ENCODE results near the gene COG3.

COG3 gene

DNA sequence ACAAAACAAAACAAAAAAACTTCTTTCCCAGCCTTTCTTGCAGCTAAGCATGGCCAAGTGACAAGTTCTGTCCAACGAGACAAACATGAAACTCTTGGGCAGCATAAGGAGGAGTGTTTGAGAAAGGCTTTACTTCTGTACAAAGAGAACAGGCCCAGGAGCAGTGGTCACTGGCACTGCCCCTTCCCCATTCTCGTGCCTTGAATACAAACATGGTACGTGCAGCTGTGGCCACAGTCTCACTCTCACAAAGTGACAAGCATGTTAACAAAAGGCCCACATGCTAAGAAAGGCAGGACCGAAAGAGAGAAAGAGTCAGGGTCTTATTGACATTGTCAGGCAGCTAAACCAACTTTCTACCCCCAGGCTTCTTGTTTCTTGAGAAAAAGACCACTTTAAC is 26.8 kb upstream of the COG3 start:
- no peaks in the 10 kb centered on the region for H3K36me3 Mint-ChIP-seq
- no peak overlapping the region for H3K27ac Mint-ChIP-seq
- H3K4me3 Mint-ChIP-seq, result no peak overlapping the region
- H3K4me1 Mint-ChIP-seq, result peaks cover 8% of the 10 kb centered on the region
- H3K9me3 Mint-ChIP-seq, result no peaks in the 10 kb centered on the region
- H3K27me3 Mint-ChIP-seq, result no peaks in the 10 kb centered on the region

DNA sequence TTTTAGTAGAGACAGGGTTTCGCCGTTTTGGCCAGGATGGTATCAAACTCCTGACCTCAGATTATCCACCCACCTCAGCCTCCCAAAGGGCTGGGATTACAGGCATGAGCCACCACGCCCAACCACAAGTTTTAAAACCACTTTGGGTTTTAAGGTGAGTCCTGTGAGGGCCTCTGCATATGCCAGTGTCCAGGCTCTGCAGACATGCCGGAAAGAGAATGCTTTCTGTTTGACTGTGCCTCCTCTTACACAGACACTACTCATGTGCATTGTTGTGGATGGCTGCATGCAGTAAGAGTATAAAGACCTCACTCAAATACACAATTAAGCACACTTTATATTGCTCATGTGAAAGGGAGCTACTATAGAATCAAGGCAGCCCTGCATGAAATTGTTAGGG is 25.7 kb upstream of the COG3 start:
- Mint-ChIP-seq H3K36me3 (no peaks in the 10 kb centered on the region), H3K4me3 (no peak overlapping the region), H3K27ac (no peak overlapping the region), H3K4me1 (peaks cover 8% of the 10 kb centered on the region), H3K9me3 (no peaks in the 10 kb centered on the region), H3K27me3 (no peaks in the 10 kb centered on the region)

DNA sequence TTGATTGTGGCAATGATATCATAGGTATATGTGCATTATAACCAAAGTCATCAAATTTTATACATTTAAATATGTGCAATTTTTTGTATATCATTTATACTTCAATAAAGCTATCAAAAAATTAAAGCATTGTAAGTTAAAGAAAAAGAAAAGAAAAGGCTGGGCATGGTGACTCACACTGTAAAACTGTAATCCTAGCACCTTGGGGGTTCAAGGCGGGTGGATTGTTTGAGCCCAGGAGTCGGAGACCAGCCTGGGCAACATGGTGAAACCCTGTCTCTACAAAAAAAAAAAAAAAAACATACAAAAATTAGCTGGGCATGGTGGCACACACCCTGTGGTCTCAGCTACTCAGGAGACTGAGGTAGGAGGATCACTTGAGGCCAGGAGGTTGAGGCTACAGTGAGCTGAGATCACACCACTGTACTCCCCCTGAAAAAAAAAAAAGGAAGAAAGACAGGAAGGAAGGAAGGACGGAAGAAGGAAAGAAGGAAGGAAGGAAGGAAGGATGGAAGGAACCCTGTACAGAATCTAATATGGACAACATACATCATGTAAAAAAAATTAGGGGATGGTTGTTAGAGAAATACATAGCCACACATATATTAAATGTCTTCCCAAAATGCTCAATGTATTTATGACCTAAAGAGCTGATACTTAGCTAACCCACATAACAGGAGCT is 24.8 kb upstream of the COG3 start:
- Mint-ChIP-seq H3K4me3 (no peak overlapping the region), H3K4me1 (peaks cover 8% of the 10 kb centered on the region), H3K36me3 (no peaks in the 10 kb centered on the region), H3K27me3 (no peaks in the 10 kb centered on the region), H3K9me3 (no peaks in the 10 kb centered on the region), H3K27ac (no peak overlapping the region)

DNA sequence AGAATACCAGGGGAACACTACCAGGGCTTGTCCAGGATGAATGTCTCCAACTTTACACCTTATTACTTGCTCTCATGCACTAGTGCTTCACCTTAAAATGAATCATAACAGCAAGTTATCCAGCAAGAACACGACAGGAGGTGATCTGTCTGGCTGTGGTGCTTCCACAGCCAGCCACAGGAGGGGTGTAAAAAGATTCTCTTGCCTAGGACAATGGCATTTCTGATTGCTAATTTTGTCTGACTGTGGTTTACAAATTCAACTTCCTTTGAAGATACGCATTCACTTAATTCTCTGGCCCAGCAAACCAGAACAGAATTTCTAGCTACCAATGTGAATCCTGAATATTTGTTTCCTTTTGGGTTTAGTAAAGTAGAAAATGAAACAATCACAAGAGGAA is 23.1 kb upstream of the COG3 start:
- no peaks in the 10 kb centered on the region for H3K9me3 Mint-ChIP-seq
- no peaks in the 10 kb centered on the region for H3K36me3 Mint-ChIP-seq
- H3K27me3 Mint-ChIP-seq, result no peaks in the 10 kb centered on the region
- no peak overlapping the region for H3K4me3 Mint-ChIP-seq
- H3K27ac Mint-ChIP-seq, result no peak overlapping the region
- peaks cover 8% of the 10 kb centered on the region for H3K4me1 Mint-ChIP-seq

DNA sequence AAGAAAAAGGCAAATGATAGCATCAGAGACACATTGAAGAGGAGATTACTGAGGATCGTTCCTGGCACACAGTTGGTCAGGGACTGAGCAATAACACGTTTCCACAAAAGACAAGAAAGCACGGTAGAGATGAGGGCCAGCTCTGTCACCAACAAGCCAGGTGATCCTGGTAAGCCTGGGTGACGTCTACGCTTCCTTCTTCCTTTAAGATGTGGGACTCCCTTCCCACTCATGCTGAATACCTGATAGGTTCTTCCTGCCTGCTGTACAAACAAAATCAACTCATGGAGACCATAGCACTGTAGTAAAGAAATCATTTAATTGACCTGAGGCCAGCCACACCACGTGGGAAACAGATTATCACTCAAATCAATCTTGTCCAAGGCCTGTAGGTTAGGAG is 19.7 kb upstream of the COG3 start:
- Mint-ChIP-seq H3K27me3 (no peaks in the 10 kb centered on the region), H3K36me3 (no peaks in the 10 kb centered on the region), H3K27ac (no peak overlapping the region), H3K9me3 (no peaks in the 10 kb centered on the region), H3K4me1 (peaks cover 8% of the 10 kb centered on the region), H3K4me3 (no peak overlapping the region)

DNA sequence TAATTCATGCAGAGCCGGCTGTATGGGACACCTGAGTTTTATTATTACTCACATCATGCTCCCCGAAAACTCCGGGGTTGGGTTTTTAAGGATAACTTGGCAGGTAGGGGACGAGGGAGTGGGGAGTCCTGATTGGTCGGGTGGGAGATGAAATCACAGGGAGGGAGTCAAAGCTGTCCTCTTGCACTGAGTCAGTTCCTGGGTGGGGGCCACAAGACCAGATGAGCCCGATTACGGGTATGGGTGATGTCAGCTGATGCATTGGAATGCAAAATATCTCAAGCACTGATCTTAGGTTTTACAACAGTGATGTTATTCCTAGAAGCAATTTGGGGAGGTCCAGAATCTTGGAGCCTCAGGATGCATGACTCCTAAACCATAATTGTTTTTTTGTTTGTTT is 18.6 kb upstream of the COG3 start:
- Mint-ChIP-seq H3K9me3 (no peaks in the 10 kb centered on the region), H3K27me3 (no peaks in the 10 kb centered on the region), H3K27ac (no peak overlapping the region), H3K4me1 (peaks cover 8% of the 10 kb centered on the region), H3K4me3 (no peak overlapping the region), H3K36me3 (no peaks in the 10 kb centered on the region)

DNA sequence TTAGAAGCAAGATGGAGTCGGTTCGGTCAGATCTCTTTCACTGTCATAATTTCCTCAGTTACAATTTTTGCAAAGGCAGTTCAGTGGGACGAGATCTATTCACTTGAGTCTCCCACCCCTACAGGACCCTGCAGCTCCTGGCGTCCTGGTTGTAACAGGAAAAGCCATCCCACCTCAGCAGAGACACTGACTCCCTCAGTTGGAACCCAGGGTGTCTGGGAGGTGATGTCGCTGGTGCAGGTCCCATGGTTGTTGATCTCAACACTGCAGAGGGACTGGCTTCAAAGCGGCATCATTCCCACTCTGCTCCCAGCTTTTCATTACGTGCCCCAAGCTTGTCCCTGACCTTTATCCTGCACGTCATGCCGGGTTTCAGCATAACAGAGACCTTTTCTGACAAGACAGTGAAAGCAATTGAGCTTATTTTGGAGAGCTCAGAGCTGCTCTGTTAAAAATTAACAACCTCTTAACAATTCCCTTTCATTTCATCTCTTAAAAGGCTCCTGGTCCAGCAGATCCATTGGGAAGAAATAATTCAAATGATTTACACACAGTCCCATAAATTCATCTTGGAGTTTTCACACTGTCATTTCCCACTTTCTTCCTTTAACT is 17.6 kb upstream of the COG3 start:
- Mint-ChIP-seq H3K36me3 (no peaks in the 10 kb centered on the region), H3K27me3 (no peaks in the 10 kb centered on the region)

DNA sequence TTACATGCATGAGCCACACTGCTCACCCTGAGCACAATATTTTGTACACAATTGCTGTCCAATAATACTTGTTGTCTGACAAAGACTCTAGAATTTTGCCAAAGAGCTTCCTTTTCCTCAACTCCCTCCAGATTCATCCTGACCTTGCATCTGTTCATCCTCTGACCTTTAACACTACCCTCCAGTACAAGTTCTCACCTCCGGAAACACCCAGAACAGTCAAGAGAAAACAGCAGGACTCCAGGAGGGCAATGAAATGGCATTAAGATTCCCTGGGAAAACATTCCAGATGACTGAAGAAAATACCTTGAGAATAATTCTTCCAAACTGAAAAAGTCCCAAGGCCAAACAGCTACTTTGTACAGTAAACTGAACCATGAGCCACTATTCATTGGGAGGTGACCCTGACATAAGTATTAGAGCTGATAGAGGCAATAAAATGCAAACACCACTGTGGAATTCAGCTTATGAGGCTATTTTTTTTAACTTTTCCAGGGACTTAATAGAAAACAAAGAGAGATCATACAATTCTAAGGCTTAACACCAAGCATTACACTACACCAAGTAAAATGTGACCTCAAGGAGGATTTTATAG is 15.7 kb upstream of the COG3 start:
- no peaks in the 10 kb centered on the region for H3K9me3 Mint-ChIP-seq
- no peaks in the 10 kb centered on the region for H3K27me3 Mint-ChIP-seq
- H3K27ac Mint-ChIP-seq, result no peak overlapping the region
- H3K36me3 Mint-ChIP-seq, result no peaks in the 10 kb centered on the region
- H3K4me3 Mint-ChIP-seq, result no peak overlapping the region
- H3K4me1 Mint-ChIP-seq, result no peaks in the 10 kb centered on the region

More for the DNA sequence above, 17.6 kb upstream of the COG3 start:
- Mint-ChIP-seq H3K4me1 (no peaks in the 10 kb centered on the region), H3K27ac (no peak overlapping the region), H3K9me3 (no peaks in the 10 kb centered on the region), H3K4me3 (no peak overlapping the region)

DNA sequence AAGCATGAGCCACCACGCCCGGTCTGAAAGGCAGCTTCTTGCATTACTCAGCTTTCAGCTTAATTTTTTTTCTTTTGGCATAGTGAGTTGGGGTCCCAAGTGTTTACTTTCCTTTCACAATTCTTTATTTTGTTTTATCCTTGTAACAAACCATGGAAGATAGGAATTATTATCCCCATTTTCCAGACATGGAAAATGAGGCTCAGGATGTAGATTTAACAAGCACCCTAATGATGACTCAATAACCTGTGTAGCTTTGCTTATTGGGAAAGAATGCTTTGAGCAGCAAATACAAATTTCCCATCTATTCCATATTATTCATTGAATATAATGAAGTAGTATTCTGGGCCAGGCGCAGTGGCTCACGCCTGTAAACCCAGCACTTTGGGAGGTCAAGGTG is 13.5 kb upstream of the COG3 start:
- no peaks in the 10 kb centered on the region for H3K4me1 Mint-ChIP-seq
- no peak overlapping the region for H3K27ac Mint-ChIP-seq
- H3K36me3 Mint-ChIP-seq, result peaks cover 2% of the 10 kb centered on the region
- H3K27me3 Mint-ChIP-seq, result no peaks in the 10 kb centered on the region
- H3K4me3 Mint-ChIP-seq, result no peak overlapping the region
- H3K9me3 Mint-ChIP-seq, result no peaks in the 10 kb centered on the region

DNA sequence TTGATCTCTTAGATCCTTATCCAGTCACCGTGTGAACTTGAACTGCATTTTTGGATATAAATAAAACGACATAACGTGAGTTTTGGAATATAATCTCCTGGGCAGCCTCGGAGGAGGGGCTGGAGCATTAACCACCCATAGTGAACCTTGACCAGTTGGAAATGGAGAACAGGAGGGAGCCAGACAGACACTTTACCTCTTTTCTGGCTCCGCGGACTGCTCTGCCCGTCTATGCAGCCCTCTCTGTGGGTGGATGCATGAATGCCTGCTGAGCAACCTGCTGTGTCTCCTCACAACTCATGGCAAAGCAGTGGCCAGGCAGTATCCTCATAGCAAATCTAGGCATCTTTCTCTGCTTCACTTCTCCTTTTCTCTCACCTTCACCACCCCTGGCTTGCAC is 10.5 kb upstream of the COG3 start:
- Mint-ChIP-seq H3K9me3 (peaks cover 9% of the 10 kb centered on the region), H3K4me3 (no peak overlapping the region), H3K4me1 (no peaks in the 10 kb centered on the region), H3K36me3 (peaks cover 6% of the 10 kb centered on the region), H3K27me3 (no peaks in the 10 kb centered on the region), H3K27ac (no peak overlapping the region)

DNA sequence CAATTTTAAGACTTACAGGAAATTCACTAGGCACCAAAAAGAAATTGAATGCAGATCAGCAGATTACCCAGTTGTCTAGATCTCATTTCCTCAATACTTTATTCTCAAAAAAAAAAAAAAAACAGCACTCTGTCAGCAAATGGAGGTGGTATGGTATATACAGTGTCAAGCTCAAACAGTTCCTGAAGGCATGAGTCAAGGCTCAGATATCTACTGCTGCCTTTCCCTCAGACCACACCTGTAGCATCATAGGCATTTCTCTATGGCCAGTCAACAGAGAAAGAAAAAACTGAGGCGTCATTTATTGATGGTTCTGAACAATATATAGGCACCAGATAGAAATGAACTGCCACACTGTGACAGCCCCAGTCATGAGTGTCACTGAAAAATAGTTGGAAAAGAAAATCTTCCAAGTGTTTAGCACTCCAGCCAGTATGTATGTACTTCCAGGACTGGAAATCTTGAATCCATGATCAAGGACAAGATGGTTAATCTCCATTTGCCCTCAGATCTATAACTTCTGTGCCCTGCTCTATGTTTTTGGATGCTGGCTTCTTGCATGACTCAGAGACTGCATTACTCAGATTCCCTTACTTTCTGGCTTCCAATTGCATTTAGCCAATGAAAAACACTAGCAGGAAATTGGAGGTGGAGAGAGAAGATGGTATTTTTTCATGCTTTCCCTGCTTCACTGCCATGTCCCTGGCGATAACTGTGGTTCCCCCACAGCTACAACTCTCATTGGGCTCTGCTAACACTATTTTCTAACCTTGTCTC is 8.4 kb upstream of the COG3 start:
- Mint-ChIP-seq H3K27me3 (peaks cover 2% of the 10 kb centered on the region), H3K4me3 (no peak overlapping the region), H3K36me3 (peaks cover 10% of the 10 kb centered on the region), H3K4me1 (peaks cover under 1% of the 10 kb centered on the region), H3K9me3 (peaks cover 13% of the 10 kb centered on the region), H3K27ac (no peak overlapping the region)

DNA sequence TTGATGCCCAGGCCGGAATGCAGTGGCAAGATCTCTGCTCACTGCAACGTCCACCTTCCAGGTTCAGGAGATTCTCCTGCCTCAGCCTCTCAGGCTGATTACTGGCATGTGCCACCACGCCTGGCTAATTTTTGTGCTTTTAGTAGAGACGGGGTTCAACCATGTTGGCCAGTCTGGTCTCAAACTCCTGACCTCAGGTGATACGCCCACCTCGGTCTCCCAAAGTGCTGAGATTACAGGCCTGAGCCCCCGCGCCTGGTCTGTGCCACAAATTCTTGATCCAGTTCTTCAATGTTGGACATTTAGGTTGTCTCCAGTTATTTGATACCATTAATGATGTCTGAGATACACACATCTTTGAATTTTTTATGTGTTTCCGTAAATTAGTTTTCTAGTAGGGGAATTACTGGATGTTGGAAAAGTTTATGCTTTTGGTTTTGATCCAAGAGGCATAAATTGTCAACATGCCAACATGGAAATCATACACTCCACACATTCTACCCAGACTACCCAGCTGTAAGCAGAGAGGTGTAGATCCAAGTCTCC is 525 bp upstream of the COG3 start:
- H3K27me3 Mint-ChIP-seq, result peaks cover 2% of the 10 kb centered on the region
- peaks cover 3% of the 10 kb centered on the region for H3K36me3 Mint-ChIP-seq
- peaks cover 57% of the 10 kb centered on the region for H3K4me1 Mint-ChIP-seq

DNA sequence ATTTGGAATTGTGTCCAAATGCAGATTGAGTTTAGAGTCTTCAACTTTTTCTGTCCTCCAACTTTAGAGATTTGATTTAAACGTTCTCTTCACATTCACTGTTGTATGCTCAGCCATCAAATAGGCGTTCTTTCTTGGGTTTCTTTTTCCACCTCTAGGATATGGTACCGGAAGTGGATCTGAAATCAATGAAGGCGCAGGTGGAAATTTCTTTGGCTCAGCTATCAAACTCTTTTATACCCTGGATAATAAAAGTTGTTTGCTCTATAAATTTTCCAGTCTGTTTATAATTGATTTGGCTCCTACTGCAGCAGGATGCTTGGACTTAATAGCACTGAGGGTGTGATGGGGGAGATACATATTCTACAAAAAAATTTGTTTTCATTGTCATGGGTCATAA is 1.6 kb downstream of the COG3 start:
- Mint-ChIP-seq H3K9me3 (no peaks in the 10 kb centered on the region), H3K36me3 (peaks cover 2% of the 10 kb centered on the region), H3K27me3 (no peaks in the 10 kb centered on the region), H3K4me1 (peaks cover 77% of the 10 kb centered on the region), H3K4me3 (peak overlapping the region; percentile 96), H3K27ac (peak overlapping the region; percentile 66)

More for the DNA sequence above, 525 bp upstream of the COG3 start:
- Mint-ChIP-seq H3K9me3 (peaks cover 4% of the 10 kb centered on the region), H3K27ac (peak overlapping the region; percentile 95), H3K4me3 (peak overlapping the region; percentile 96)

DNA sequence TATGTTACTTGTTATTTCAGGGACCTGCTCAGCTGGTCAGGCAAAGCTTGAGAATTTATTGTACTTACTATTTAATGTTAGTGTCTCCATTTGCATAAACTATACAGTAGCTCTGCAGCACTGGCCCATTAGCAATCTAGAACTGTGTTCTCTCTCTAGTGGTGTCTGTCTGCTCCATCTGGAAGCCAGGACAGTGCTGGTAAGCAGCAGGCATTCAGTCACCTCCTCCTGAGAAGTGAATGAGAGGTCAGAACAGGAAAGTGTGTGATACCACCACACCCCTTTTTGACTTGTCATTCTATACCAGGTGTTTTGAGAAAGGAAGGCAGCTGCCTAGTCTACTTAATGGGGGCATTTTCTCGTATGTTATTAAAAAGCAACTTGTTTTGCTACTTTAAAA is 3.9 kb downstream of the COG3 start:
- Mint-ChIP-seq H3K4me1 (peaks cover 84% of the 10 kb centered on the region), H3K4me3 (no peak overlapping the region), H3K27me3 (no peaks in the 10 kb centered on the region), H3K36me3 (peaks cover 11% of the 10 kb centered on the region), H3K9me3 (no peaks in the 10 kb centered on the region), H3K27ac (no peak overlapping the region)

DNA sequence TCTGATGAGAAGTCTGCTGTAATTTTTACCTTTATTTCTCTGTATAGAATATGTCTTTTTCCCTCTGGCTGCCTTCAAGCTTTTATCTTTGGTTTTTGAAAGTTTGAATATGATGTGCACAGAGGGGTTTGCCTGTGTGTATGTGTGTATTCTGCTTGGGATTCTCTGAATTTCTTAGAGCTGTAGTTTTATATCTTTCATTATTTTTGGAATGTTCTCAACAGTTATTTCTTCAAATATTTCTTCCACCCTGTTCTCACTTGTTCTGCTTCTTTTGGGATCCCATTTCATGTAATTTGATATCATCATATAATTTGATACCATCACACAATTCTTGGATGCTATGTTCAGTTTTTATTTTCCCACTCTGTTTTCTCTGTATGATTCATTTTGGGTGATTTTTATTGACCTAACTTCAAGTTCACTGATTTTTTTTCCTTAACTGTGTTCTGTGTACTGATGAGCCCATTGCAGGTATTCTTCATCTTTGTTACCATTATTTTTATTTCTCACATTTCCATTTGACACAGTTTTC is 7.5 kb downstream of the COG3 start:
- Mint-ChIP-seq H3K36me3 (peaks cover 11% of the 10 kb centered on the region), H3K9me3 (no peaks in the 10 kb centered on the region), H3K4me3 (peak overlapping the region; percentile 19), H3K4me1 (peaks cover 73% of the 10 kb centered on the region), H3K27me3 (no peaks in the 10 kb centered on the region), H3K27ac (peak overlapping the region; percentile 76)

Data from activated naive CD4-positive, alpha-beta T cell treated with anti-CD3 and anti-CD28 coated beads, Interleukin-2, amount 50 U/mL, for 24 hours (primary cell).